Fibroblast of lung (primary cell): ENCODE results near the gene RAET1E.
"Not testable (repeated sequence)": the region's sequence is repeated elsewhere in the genome, so short reads cannot be mapped to it uniquely, and the experiment has no call there.

Experiments
- CTCF ChIP-seq, 2 donors: IDR thresholded peaks in 1 of 2; conservative IDR thresholded peaks in 1 of 2; 1 replicate in 1 of 2; 2 replicates in 1 of 2; pipeline ENCODE4 v1.5.1; 2011 to 2012; ENCODE audit warnings: low read length in 2 of 2, control low read depth in 1 of 2, inconsistent platforms in 1 of 2, low read depth in 1 of 2, mild to moderate bottlenecking in 1 of 2
- EZH2 ChIP-seq: IDR thresholded peaks from 2 replicates; pipeline ENCODE4 v1.5.1; 2012; ENCODE audit warnings: low read length, control low read depth, mild to moderate bottlenecking; ENCODE audit errors: missing control alignments

- TF ChIP-seq CTCF (conservative IDR thresholded peaks at IDR 0.05 in 1 of 2, IDR thresholded peaks at IDR 0.05 in 1 of 2; ENCODE audit: low read depth in 1 of 2, low read length in 2 of 2); EZH2: not testable (repeated sequence)
These were observed 6.0 kb downstream of the RAET1E start for GRCh38 chr6:149891864-149892263.
